Activated CD8-positive, alpha-beta T cell treated with anti-CD3 and anti-CD28 coated beads for 36 hours (primary cell): ENCODE measurements around the gene ZNF586. TPM values are rescaled to one million over a fixed set of nuclear protein-coding genes. Genes with fewer than 3 reads are reported as not detected.
A peak's percentile ranks its signal among the peaks of the same experiment; 100 is the strongest.
"Not testable (repeated sequence)": the region's sequence is repeated elsewhere in the genome, so short reads cannot be mapped to it uniquely, and the experiment has no call there.

Source experiments
- ATAC-seq: fragments of 200-7000 bp; cut with Tn5 transposase; one replicate; pipeline ENCODE4 v1.10.0; 2021; ENCODE audit warnings: mild to moderate bottlenecking, moderate library complexity
- CTCF ChIA-PET: fragments of 350-600 bp; sonication (Branson Sonifier 250); formaldehyde crosslinking; loops from one replicate; lab custom pipeline; 2021; ENCODE audit warnings: antibody characterized with exemption; lab: Charles Lee
- POLR2A ChIA-PET: fragments of 350-600 bp; sonication (Branson Sonifier 250); formaldehyde crosslinking; loops from one replicate; lab custom pipeline; 2021; ENCODE audit warnings: antibody characterized with exemption; lab: Charles Lee
- DNase-seq: peaks from one replicate; pipeline ENCODE4 v3.0.0-alpha.2; 2020
- H3K27ac Mint-ChIP-seq: one replicate; pipeline ENCODE4 v1.8.0; 2021; ENCODE audit warnings: mild to moderate bottlenecking, mixed read lengths
- H3K27me3 Mint-ChIP-seq: one replicate; pipeline ENCODE4 v1.8.0; 2021; ENCODE audit warnings: mixed read lengths
- H3K36me3 Mint-ChIP-seq: one replicate; pipeline ENCODE4 v1.8.0; 2021; ENCODE audit warnings: low read depth, mixed read lengths
- H3K4me1 Mint-ChIP-seq: one replicate; pipeline ENCODE4 v1.8.0; 2021; ENCODE audit warnings: low read depth, mixed read lengths
- H3K4me3 Mint-ChIP-seq: one replicate; pipeline ENCODE4 v1.8.0; 2021; ENCODE audit warnings: mild to moderate bottlenecking, moderate library complexity, mixed read lengths
- H3K9me3 Mint-ChIP-seq: one replicate; pipeline ENCODE4 v1.8.0; 2021; ENCODE audit warnings: mixed read lengths
- CTCF ChIP-seq: fragments of 200-600 bp; IDR thresholded peaks from one replicate; pipeline ENCODE4 v1.8.0; 2022; ENCODE audit warnings: antibody characterized with exemption, mild to moderate bottlenecking
- intact Hi-C: fragments of 100-400 bp; cut with micrococcal nuclease; formaldehyde crosslinking; loops from one replicate; pipeline ENCODE4 v1.10.0; 2022
- total RNA-seq, 2 experiments: library from RNA; stranded (reverse); gene quantifications; one replicate each; pipeline ENCODE4 v1.2.3, GENCODE V29; 2021

ZNF586 gene
- total RNA-seq, 2 experiments from 2014 or later: 16.7 to 21.8 TPM

- peaks cover 38% of the 10 kb centered on the region for H3K36me3 Mint-ChIP-seq
- DNase-seq (no peak), ATAC-seq (no peak)
- peaks cover 51% of the 10 kb centered on the region for H3K4me1 Mint-ChIP-seq
- H3K27me3 Mint-ChIP-seq: no peaks in the 10 kb centered on the region
- no peak overlapping the region for H3K4me3 Mint-ChIP-seq
- H3K9me3 Mint-ChIP-seq: no peaks in the 10 kb centered on the region
- intact Hi-C loops: no loop called here
- TF ChIP-seq CTCF: no peak
- ChIA-PET CTCF (no interaction called here), POLR2A (no interaction called here)
- no peak overlapping the region for H3K27ac Mint-ChIP-seq
Measured at GRCh38 chr19:57817976-57818375, 48.5 kb downstream of the ZNF586 start.

- intact Hi-C loops: no loop called here
- Mint-ChIP-seq H3K36me3 (peaks cover 38% of the 10 kb centered on the region), H3K27me3 (no peaks in the 10 kb centered on the region), H3K4me1 (peaks cover 51% of the 10 kb centered on the region), H3K27ac (peak overlapping the region; percentile 99), H3K9me3 (no peaks in the 10 kb centered on the region), H3K4me3 (peak overlapping the region; percentile 98)
- ChIA-PET POLR2A (interaction anchor here (1.4 to 1.6 kb wide), 2 partner anchors 31 to 384 kb away, joined by 3 to 6 read pairs; partner anchors contain the start of gene ZNF587), CTCF (no interaction called here)
- no peak for ATAC-seq
- no peak for DNase-seq
- no peak for TF ChIP-seq CTCF
Measured at GRCh38 chr19:57818378-57818777, 48.9 kb downstream of the ZNF586 start.

GRCh38 chr19:57819475-57820148, 50.1 kb downstream of the ZNF586 start:
- ATAC-seq (peak; percentile 88), DNase-seq (peak; percentile 91)
- H3K36me3 Mint-ChIP-seq: peaks cover 42% of the 10 kb centered on the region
- no peaks in the 10 kb centered on the region for H3K9me3 Mint-ChIP-seq
- peak overlapping the region; percentile 99 for H3K27ac Mint-ChIP-seq
- ChIA-PET POLR2A (interaction anchor here (1.0 to 1.6 kb wide), 7 partner anchors 16 to 626 kb away, joined by 3 to 6 read pairs (median 3); partner anchors contain the start of gene ZNF587), CTCF (interaction anchor here (0.6 to 1.4 kb wide), 3 partner anchors 11 to 718 kb away, joined by 3 read pairs; partner anchors contain the start of genes ZNF551 and ZNF587B)
- H3K4me3 Mint-ChIP-seq: peak overlapping the region; percentile 98
- no peaks in the 10 kb centered on the region for H3K27me3 Mint-ChIP-seq
- intact Hi-C loops: no loop called here
- H3K4me1 Mint-ChIP-seq: peaks cover 56% of the 10 kb centered on the region
- no peak for TF ChIP-seq CTCF

GRCh38 chr19:57820599-57820998, 51.1 kb downstream of the ZNF586 start:
- CTCF ChIA-PET: interaction anchor here (1.1 to 1.4 kb wide), 2 partner anchors 10 to 109 kb away, joined by 3 read pairs; partner anchors contain the start of gene ZNF587B
- no peak for ATAC-seq
- Mint-ChIP-seq H3K4me3 (peak overlapping the region; percentile 98), H3K9me3 (no peaks in the 10 kb centered on the region), H3K27ac (peak overlapping the region; percentile 99), H3K36me3 (peaks cover 46% of the 10 kb centered on the region), H3K4me1 (peaks cover 50% of the 10 kb centered on the region), H3K27me3 (no peaks in the 10 kb centered on the region)
- DNase-seq: no peak
- no peak for TF ChIP-seq CTCF
- intact Hi-C loops: no loop called here
- POLR2A ChIA-PET: interaction anchor here (1.5 kb wide), 2 partner anchors 17 to 27 kb away, joined by 3 to 4 read pairs; no protein-coding TSS in a partner anchor

GRCh38 chr19:57821095-57821494, 51.6 kb downstream of the ZNF586 start:
- H3K27me3 Mint-ChIP-seq, intact Hi-C loops, H3K9me3 Mint-ChIP-seq, DNase-seq, ATAC-seq, POLR2A ChIA-PET: not testable (repeated sequence)
- Mint-ChIP-seq H3K27ac (peak overlapping the region; percentile 99), H3K36me3 (peaks cover 49% of the 10 kb centered on the region), H3K4me3 (peak overlapping the region; percentile 98), H3K4me1 (peaks cover 50% of the 10 kb centered on the region)
- CTCF ChIA-PET: interaction anchor here (1.1 to 1.4 kb wide), 2 partner anchors 9 to 109 kb away, joined by 3 read pairs; partner anchors contain the start of gene ZNF587B

GRCh38 chr19:57821501-57821900, 52.0 kb downstream of the ZNF586 start:
- DNase-seq, ATAC-seq, intact Hi-C loops, H3K27me3 Mint-ChIP-seq, H3K9me3 Mint-ChIP-seq, H3K27ac Mint-ChIP-seq: not testable (repeated sequence)
- Mint-ChIP-seq H3K4me1 (peaks cover 48% of the 10 kb centered on the region), H3K4me3 (peak overlapping the region; percentile 98), H3K36me3 (peaks cover 53% of the 10 kb centered on the region)
- ChIA-PET CTCF (interaction anchor here (1.1 kb wide), 1 partner anchor 110 kb away, joined by 3 read pairs; no protein-coding TSS in a partner anchor), POLR2A (interaction anchor here (1.1 kb wide), 1 partner anchor 21 kb away, joined by 3 read pairs; no protein-coding TSS in a partner anchor)

GRCh38 chr19:57823155-57823554, 53.7 kb downstream of the ZNF586 start:
- POLR2A ChIA-PET, H3K9me3 Mint-ChIP-seq, intact Hi-C loops, DNase-seq, H3K27me3 Mint-ChIP-seq, CTCF ChIA-PET, H3K4me3 Mint-ChIP-seq, ATAC-seq: not testable (repeated sequence)
- Mint-ChIP-seq H3K27ac (peak overlapping the region; percentile 46), H3K36me3 (peaks cover 62% of the 10 kb centered on the region), H3K4me1 (peaks cover 51% of the 10 kb centered on the region)

GRCh38 chr19:57823608-57824007, 54.1 kb downstream of the ZNF586 start:
- POLR2A ChIA-PET, H3K27me3 Mint-ChIP-seq, DNase-seq, H3K9me3 Mint-ChIP-seq, H3K4me3 Mint-ChIP-seq, CTCF ChIA-PET, ATAC-seq, intact Hi-C loops: not testable (repeated sequence)
- H3K27ac Mint-ChIP-seq: peak overlapping the region; percentile 16
- H3K36me3 Mint-ChIP-seq: peaks cover 62% of the 10 kb centered on the region
- peaks cover 49% of the 10 kb centered on the region for H3K4me1 Mint-ChIP-seq
